ENCODE measurements around the gene TTC28. TPM values are rescaled to one million over a fixed set of nuclear protein-coding genes. Genes with fewer than 3 reads are reported as not detected.

The TTC28 gene
- total RNA-seq, 1 donor from 2014 or later: 16.4 TPM

- H3K4me1 ChIP-seq: peaks cover 58% of the 10 kb centered on the region
- intact Hi-C loops (cut with micrococcal nuclease): no loop called here
- H3K36me3 ChIP-seq: peaks cover 8% of the 10 kb centered on the region
- H3K27ac ChIP-seq (replicated peaks): peak overlapping the region; percentile 49
- peaks cover 11% of the 10 kb centered on the region for H3K9me3 ChIP-seq (replicated peaks)
- H3K27me3 ChIP-seq (ENCODE audit: low read depth): no peaks in the 10 kb centered on the region
- DNase-seq: no peak
- no peak overlapping the region for H3K4me3 ChIP-seq
- no peak for TF ChIP-seq CTCF (IDR thresholded peaks at IDR 0.05; ENCODE audit: borderline replicate concordance)
Observed at GRCh38 chr22:28141614-28142013, 538.0 kb downstream of the TTC28 start.

GRCh38 chr22:28139961-28140360 is 539.7 kb downstream of the TTC28 start:
- H3K27ac ChIP-seq (replicated peaks): no peak overlapping the region
- peaks cover 49% of the 10 kb centered on the region for H3K4me1 ChIP-seq
- DNase-seq: no peak
- H3K36me3 ChIP-seq: peaks cover 8% of the 10 kb centered on the region
- peaks cover 11% of the 10 kb centered on the region for H3K9me3 ChIP-seq (replicated peaks)
- no peak for TF ChIP-seq CTCF (IDR thresholded peaks at IDR 0.05; ENCODE audit: borderline replicate concordance)
- H3K27me3 ChIP-seq (ENCODE audit: low read depth): no peaks in the 10 kb centered on the region
- no peak overlapping the region for H3K4me3 ChIP-seq
- intact Hi-C loops (cut with micrococcal nuclease): no loop called here

GRCh38 chr22:28139516-28139915 is 540.1 kb downstream of the TTC28 start:
- Histone ChIP-seq H3K9me3 (replicated peaks) (peaks cover 11% of the 10 kb centered on the region), H3K4me1 (peaks cover 49% of the 10 kb centered on the region), H3K36me3 (peaks cover 8% of the 10 kb centered on the region), H3K27me3 (ENCODE audit: low read depth) (no peaks in the 10 kb centered on the region), H3K27ac (replicated peaks) (no peak overlapping the region), H3K4me3 (no peak overlapping the region)
- intact Hi-C loops (cut with micrococcal nuclease): no loop called here
- no peak for DNase-seq
- no peak for TF ChIP-seq CTCF (IDR thresholded peaks at IDR 0.05; ENCODE audit: borderline replicate concordance)

GRCh38 chr22:28137036-28137435 is 542.6 kb downstream of the TTC28 start:
- Histone ChIP-seq H3K4me1 (peaks cover 31% of the 10 kb centered on the region), H3K27ac (replicated peaks) (no peak overlapping the region), H3K4me3 (no peak overlapping the region), H3K9me3 (replicated peaks) (peaks cover 11% of the 10 kb centered on the region), H3K27me3 (ENCODE audit: low read depth) (no peaks in the 10 kb centered on the region), H3K36me3 (peaks cover 8% of the 10 kb centered on the region)
- no peak for TF ChIP-seq CTCF (IDR thresholded peaks at IDR 0.05; ENCODE audit: borderline replicate concordance)
- no peak for DNase-seq
- intact Hi-C loops (cut with micrococcal nuclease): no loop called here

- Histone ChIP-seq H3K4me3 (no peak overlapping the region), H3K36me3 (peaks cover 5% of the 10 kb centered on the region), H3K4me1 (no peaks in the 10 kb centered on the region), H3K27me3 (ENCODE audit: low read depth) (no peaks in the 10 kb centered on the region), H3K9me3 (replicated peaks) (peaks cover 7% of the 10 kb centered on the region), H3K27ac (replicated peaks) (no peak overlapping the region)
- no peak for DNase-seq
- intact Hi-C loops (cut with micrococcal nuclease): no loop called here
- TF ChIP-seq CTCF (IDR thresholded peaks at IDR 0.05; ENCODE audit: borderline replicate concordance): no peak
Observed at GRCh38 chr22:28132466-28132865, 547.2 kb downstream of the TTC28 start.

Data from left ventricle myocardium inferior (tissue), 1 donor.